Heart left ventricle (tissue), 16 donors: ENCODE results near the gene E2F1. TPM values are rescaled to one million over a fixed set of nuclear protein-coding genes. Genes with fewer than 3 reads are reported as not detected.

ENCODE experiments used
- ATAC-seq, 4 donors: fragments of 200-7000 bp; cut with Tn5 transposase; one replicate each; pipeline ENCODE4 v1.9.1; 2020 to 2022; ENCODE audit warnings: moderate library complexity in 4 of 4, mild to moderate bottlenecking in 3 of 4, moderate number of reproducible peaks in 1 of 4
- DNase-seq, 5 donors: peaks; one replicate each; pipeline ENCODE4 v3.0.0-alpha.2; 2020
- H3K27ac ChIP-seq, 12 donors: fragments of 200-600 bp; sonication (generic) in 4 of 12; one replicate each; pipeline versions ENCODE4 v1.5.0 to v1.8.0; 2016 to 2022; ENCODE audit warnings: mild to moderate bottlenecking in 2 of 12
- H3K27me3 ChIP-seq, 9 donors: fragments of 200-600 bp; sonication (generic) in 2 of 9; one replicate each; pipeline versions ENCODE4 v1.5.1 to v1.8.0; 2016 to 2022; ENCODE audit warnings: mild to moderate bottlenecking in 3 of 9
- H3K36me3 ChIP-seq, 9 donors: fragments of 200-600 bp; sonication (generic) in 2 of 9; one replicate each; pipeline versions ENCODE4 v1.5.0 to v1.8.0; 2018 to 2022; ENCODE audit warnings: mild to moderate bottlenecking in 2 of 9
- H3K4me1 ChIP-seq, 12 donors: fragments of 200-600 bp; sonication (generic) in 4 of 12; one replicate each; pipeline versions ENCODE4 v1.5.0 to v1.8.0; 2016 to 2022; ENCODE audit warnings: mild to moderate bottlenecking in 3 of 12
- H3K4me3 ChIP-seq, 12 donors: fragments of 200-600 bp; sonication (generic) in 4 of 12; one replicate each; pipeline versions ENCODE4 v1.5.0 to v1.8.0; 2017 to 2022; ENCODE audit warnings: mild to moderate bottlenecking in 9 of 12, moderate library complexity in 4 of 12
- H3K9me3 ChIP-seq, 12 donors: fragments of 200-600 bp; sonication (generic) in 4 of 12; one replicate each; pipeline versions ENCODE4 v1.5.0 to v1.8.0; 2016 to 2022; ENCODE audit warnings: mild to moderate bottlenecking in 1 of 12
- POLR2A ChIP-seq, 2 donors: fragments of 450-650 bp; IDR thresholded peaks; one replicate each; pipeline ENCODE4 v1.6.1; 2017; ENCODE audit warnings: antibody characterized with exemption in 2 of 2, mild to moderate bottlenecking in 2 of 2, moderate library complexity in 2 of 2
- WGBS, 4 donors: extraction: QIAGEN DNeasy Blood & Tissue Kit in 2 of 4; methylation state at CpG; one replicate each; pipeline versions ENCODE4 v1.1.5 to v1.1.7; 2013 to 2018; 5-methylcytosine and 5-hydroxymethylcytosine counted together
- intact Hi-C, 10 donors: fragments of 100-400 bp; cut with DNase I; formaldehyde crosslinking; loops; one replicate each; pipeline versions ENCODE4 v1.11.1 to v1.14.2; 2022
- polyA plus RNA-seq, 2 donors: library from polyadenylated mRNA; stranded (reverse); fragments of 200-250 nt; gene quantifications; one replicate each; pipeline ENCODE4 v1.2.3, GENCODE V29; 2013
- total RNA-seq, 9 donors: library from RNA; depleted of rRNA in 2 of 9; stranded (reverse); fragments of >200 nt in 2 of 9; fragmentation: NEBNext Ultra II Directional in 3 of 9; extraction: Animal tissue kit (Norgen Biotek cat#: 25700) in 3 of 9; gene quantifications; one replicate each; pipeline versions ENCODE4 v1.1.0 to v1.2.4, GENCODE V29; 2016 to 2023
- TF ChIP-seq, protein P1 (sequence below), 12 donors: fragments of 200-600 bp; sonication (generic) in 4 of 12; IDR thresholded peaks; one replicate each; pipeline versions ENCODE4 v1.5.0 to v1.8.0; 2018 to 2022; ENCODE audit warnings: antibody characterized with exemption in 12 of 12, mild to moderate bottlenecking in 5 of 12
- donor health status: ischemic (EF 13 %, LVEDD 7.1; RV severe dilation, severe dysfunction).
- donor health status: healthy with polysubstance abuse.
- donor health status: DM: no; HTN: yes; CAD: no.
- donor health status: DM: no; HTN: no; CAD: no.
- donor health status: ischemic (EF 25% LVEDD 6.9; RV normal size, moderate dysfunction).
- donor health status: ischemic (EF 25% LVEDD 5.7; RV mildly dilated, moderate dysfunction).
- donor health status: healthy.
- donor health status: DM: yes; HTN: yes; CAD: no.
- donor health status: ischemic (EF 35%, LVEDD 5.7; RV mildly dilated, moderate dysfunction).
- donor health status: nonischemic (EF 11% LVEDD 7.7; RV severe dilation, severe dysfunction).
- donor health status: DM: yes; HTN: yes; CAD: no.
- donor health status: PGD.
- donor health status: ischemic (EF 29% LVEDD 5.4; RV normal size, mild dysfunction).
- donor health status: nonischemic (EF 23%, LVEDD 6.1; RV moderate dilation, normal function).

The E2F1 gene
- total and polyA plus RNA-seq, 11 donors = 0.32 to 6.4 (median 1.1) TPM

DNA sequence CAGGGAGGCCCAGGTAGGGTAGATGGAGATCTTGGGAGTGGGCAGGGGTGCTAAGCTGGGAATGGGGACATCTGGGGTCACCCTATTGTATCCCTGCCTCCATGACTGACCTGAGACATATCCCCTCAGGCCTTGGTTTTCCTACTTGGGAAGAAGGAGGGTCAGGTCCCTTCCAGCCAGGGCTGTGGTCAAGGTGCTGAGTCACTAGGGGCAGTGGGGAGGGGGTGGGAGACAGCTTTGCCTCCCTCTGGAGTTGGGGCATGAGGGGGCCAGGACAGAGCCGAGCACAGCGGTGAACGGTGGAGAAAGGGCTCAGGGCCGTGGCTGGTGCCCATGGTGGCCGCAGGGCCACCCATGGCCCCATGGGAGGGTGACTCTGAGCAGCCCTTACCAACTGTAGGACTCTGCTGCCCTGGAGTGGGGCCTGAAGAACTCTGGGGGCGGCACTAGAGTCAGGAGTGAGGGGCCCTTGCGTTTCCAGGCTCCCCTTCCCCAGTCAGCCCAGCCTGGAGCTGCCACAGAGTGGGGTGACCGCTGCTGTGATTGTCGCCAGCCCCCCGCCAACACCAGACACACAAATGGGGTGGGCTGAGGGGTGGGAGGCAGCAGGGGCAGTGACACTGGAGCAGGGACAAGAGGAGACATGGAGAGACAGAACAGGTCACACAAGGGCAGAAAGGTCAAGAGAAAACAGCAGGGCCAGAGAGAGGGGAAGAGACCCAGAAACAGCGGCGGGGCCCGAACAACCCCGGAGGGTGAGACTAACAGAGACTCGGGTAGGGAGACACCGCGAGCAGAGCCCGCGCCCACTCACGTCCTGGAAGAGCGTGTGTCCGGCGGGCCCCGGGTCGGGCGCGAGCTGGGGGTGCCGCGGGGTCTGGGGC is 12.5 kb downstream of the E2F1 start:
- Histone ChIP-seq H3K9me3 (no peaks in the 10 kb centered on the region), H3K27ac (peak overlapping the region; percentile 55 to 95 (median 88)), H3K4me3 (peak overlapping the region; percentile 50 to 95 (median 72)), H3K4me1 (peaks cover 0 to 43% (median 29%) of the 10 kb centered on the region in 12 donors), H3K27me3 (no peaks in the 10 kb centered on the region), H3K36me3 (peaks cover 0 to 34% (median 7%) of the 10 kb centered on the region in 9 donors)
- intact Hi-C loops = loop anchor here in 2 of 10 donors (5.0 kb wide), 1 partner anchor 59 kb away; the partner anchor contains the start of gene ZNF341 (in 2 of the 2)
- 17 to 28% (median 19%) methylated on average over 20 to 29 of the region's 29 CpGs for WGBS, 4 donors
- TF ChIP-seq, protein P1, sequence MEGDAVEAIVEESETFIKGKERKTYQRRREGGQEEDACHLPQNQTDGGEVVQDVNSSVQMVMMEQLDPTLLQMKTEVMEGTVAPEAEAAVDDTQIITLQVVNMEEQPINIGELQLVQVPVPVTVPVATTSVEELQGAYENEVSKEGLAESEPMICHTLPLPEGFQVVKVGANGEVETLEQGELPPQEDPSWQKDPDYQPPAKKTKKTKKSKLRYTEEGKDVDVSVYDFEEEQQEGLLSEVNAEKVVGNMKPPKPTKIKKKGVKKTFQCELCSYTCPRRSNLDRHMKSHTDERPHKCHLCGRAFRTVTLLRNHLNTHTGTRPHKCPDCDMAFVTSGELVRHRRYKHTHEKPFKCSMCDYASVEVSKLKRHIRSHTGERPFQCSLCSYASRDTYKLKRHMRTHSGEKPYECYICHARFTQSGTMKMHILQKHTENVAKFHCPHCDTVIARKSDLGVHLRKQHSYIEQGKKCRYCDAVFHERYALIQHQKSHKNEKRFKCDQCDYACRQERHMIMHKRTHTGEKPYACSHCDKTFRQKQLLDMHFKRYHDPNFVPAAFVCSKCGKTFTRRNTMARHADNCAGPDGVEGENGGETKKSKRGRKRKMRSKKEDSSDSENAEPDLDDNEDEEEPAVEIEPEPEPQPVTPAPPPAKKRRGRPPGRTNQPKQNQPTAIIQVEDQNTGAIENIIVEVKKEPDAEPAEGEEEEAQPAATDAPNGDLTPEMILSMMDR (IDR thresholded peaks at IDR 0.05) = no peak
- no peak for TF ChIP-seq POLR2A (IDR thresholded peaks at IDR 0.05)
- ATAC-seq (peak in 3 of 4 donors; percentile 3 to 18 (median 10)), DNase-seq (no peak)

DNA sequence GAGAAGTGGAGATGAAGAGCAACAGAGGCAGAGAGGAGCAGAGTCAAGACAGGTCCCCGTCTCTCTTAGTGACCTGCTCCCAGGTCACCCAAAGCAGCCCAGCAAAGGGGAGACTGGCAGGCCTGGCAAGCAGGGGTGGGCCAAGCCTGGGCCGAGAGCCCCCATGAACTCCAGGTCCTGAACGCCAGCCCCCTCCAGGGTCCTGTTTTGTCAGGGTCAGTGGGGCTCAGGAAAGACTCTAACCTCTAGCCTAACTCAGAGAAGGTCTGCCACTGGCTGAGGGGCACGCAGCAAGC is 13.1 kb downstream of the E2F1 start:
- H3K9me3 ChIP-seq = no peaks in the 10 kb centered on the region
- DNase-seq (no peak), ATAC-seq (no peak)
- peak overlapping the region in 8 of 12 donors; percentile 85 to 95 (median 88) for H3K27ac ChIP-seq
- H3K4me1 ChIP-seq = peaks cover 0 to 49% (median 34%) of the 10 kb centered on the region in 12 donors
- H3K27me3 ChIP-seq = no peaks in the 10 kb centered on the region
- intact Hi-C loops = loop anchor here in 2 of 10 donors (5.0 kb wide), 1 partner anchor 59 kb away; the partner anchor contains the start of gene ZNF341 (in 2 of the 2)
- 28 to 67% (median 58%) methylated on average over 2 to 4 of the region's 4 CpGs for WGBS, 4 donors
- peak overlapping the region; percentile 50 to 95 (median 72) for H3K4me3 ChIP-seq
- H3K36me3 ChIP-seq = peaks cover 0 to 34% (median 8%) of the 10 kb centered on the region in 9 donors
- TF ChIP-seq POLR2A (IDR thresholded peaks at IDR 0.05) = no peak
- TF ChIP-seq, protein P1 (IDR thresholded peaks at IDR 0.05) = no peak

DNA sequence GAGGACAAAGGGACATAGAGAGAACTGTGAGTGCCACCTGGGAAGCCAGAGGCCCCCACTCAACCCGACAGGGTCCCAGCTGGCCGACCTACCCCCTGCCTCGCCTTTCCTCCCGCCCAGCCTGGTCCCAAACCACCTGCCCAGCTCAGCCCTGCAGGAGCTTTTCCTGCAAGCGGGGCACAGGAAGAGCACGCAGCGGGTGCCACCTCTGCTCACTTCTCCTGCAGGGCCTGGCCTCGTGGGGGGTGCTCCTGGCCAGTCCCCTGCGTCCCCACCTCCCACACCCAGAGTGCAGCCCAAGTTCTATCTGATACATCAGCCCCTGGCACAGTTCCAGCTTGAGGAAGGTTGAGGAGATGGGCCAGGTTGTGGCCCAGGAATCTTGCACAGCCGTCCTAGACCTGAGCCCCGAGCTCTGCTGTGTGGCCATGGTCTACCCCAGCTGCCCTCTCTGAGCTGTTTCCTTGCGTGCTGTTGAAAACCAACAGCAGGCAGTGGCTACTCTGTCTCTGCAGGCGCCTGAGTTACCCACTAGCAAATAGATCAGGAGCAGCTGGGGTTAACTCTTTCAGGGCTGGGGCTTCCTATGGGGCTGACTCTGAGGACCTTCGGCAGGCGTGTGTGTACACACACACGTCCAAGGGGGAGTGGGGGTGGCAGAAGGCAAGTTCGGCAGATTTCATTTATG is 13.6 kb downstream of the E2F1 start:
- peak in 2 of 5 donors; percentile 27 to 32 for DNase-seq
- Histone ChIP-seq H3K4me3 (peak overlapping the region in 11 of 12 donors; percentile 50 to 95 (median 76)), H3K4me1 (peaks cover 0 to 52% (median 38%) of the 10 kb centered on the region in 12 donors)

More for the DNA sequence above, 13.6 kb downstream of the E2F1 start:
- Histone ChIP-seq H3K27ac (peak overlapping the region in 6 of 12 donors; percentile 85 to 93 (median 88)), H3K27me3 (no peaks in the 10 kb centered on the region), H3K9me3 (no peaks in the 10 kb centered on the region), H3K36me3 (peaks cover 0 to 34% (median 8%) of the 10 kb centered on the region in 9 donors)
- no peak for ATAC-seq
- TF ChIP-seq, protein P1 (IDR thresholded peaks at IDR 0.05) = no peak
- TF ChIP-seq POLR2A (IDR thresholded peaks at IDR 0.05) = no peak
- intact Hi-C loops = loop anchor here in 2 of 10 donors (5.0 kb wide), 1 partner anchor 60 kb away; the partner anchor contains the start of gene ZNF341 (in 2 of the 2)
- 57 to 66% (median 63%) methylated on average over 17 of the region's 17 CpGs for WGBS, 4 donors
